GM19395 (cell line): ENCODE measurements around the gene ASTN2.

Experiments used
- ATAC-seq: cut with Tn5 transposase; IDR thresholded peaks from one replicate; pipeline ENCODE4 v1.9.1; 2021; ENCODE audit warnings: mild to moderate bottlenecking, moderate library complexity; ENCODE audit not compliant: unreplicated experiment

The ASTN2 gene

DNA sequence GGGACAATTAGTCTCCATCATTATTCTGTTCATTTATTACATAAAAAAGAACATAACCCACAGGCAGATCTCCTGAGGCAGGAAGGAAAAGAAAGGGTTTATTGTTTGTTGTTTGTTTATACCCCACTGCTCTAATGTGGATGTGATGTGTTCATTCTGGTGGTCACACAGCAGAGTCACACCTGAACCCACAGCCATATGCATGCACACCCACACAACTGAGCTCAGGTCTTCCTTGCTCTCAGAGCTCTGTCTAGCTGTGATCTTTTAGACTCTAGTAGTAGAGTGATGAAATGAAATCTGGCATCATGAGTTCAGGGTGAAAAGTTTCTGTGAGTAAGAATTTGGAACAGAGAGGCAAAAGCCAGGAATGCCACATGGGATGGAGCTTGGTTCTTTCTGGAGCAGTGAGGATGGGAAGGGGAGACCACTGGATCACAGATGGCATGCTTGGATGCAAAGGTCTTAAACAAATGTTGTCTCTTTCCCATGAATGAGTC is 1034.3 kb downstream of the ASTN2 start:
- ATAC-seq = no peak

DNA sequence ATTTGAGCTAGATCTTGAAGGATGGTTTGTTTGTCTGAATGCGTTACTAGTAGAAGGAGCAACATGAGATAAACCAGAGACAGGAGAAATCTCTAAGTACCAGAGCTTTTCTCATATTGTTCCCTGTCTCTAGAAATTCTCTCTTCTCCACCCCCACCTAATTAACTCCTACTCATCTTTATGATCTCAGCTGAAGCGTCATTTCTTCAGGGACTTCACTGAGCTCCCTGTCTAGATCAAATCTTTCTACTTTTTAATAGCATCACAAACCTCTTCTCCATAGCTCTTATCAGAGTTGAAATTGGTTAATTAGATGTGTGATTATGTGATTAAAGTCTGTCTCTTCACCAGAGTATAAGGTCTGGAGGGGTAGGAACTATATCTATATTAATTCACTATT is 1035.0 kb downstream of the ASTN2 start:
- no peak for ATAC-seq

DNA sequence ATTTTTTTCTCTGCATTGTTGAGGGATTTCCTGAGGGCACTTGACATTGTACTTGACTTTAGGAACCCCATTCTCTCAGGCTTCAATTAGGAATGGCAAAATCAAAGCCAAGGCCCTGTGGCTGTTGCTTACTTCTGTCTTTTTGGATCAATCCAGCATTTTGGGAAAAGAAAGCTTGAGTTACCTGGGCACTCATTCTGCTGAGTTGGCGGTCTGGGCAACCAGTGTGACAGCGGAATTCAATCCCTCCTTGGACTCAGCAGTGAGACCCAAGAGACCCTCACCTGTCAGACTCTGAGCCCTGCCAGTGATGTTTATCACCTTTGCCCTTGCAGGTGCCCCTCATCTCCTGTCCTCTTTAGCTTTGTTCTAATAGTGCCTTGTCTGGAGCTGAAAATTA is 1036.0 kb downstream of the ASTN2 start:
- no peak for ATAC-seq

DNA sequence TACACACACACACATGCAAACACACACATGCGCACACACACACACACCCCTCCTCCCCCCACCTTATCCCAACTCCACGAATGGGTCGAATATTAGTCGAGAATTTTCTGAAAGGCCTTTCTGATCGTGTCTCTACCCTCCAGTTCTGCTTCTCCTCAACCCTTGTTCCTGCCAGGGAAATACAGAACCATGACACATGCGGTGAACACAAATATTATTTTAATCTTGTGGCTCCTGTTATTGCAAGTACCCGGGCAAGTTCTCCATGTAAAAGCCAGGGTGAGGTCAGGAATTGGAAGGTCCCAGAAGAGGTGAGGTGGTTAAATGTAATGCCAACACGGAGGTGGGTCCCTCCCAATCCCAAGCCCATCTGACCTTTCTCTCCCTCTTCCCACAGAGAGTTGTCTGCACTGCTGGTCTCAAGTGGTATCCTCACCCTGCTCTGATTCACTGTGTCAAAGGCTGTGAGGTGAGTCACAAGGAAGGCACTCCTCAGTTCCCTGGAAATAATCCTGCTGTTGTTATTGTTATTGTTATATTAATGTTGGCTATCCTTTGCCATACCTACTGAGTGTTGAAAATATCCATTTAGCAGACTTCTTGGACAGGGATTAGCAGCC is 1037.6 kb downstream of the ASTN2 start:
- no peak for ATAC-seq
